ENCODE results near the gene QSOX2.

The QSOX2 gene

DNA sequence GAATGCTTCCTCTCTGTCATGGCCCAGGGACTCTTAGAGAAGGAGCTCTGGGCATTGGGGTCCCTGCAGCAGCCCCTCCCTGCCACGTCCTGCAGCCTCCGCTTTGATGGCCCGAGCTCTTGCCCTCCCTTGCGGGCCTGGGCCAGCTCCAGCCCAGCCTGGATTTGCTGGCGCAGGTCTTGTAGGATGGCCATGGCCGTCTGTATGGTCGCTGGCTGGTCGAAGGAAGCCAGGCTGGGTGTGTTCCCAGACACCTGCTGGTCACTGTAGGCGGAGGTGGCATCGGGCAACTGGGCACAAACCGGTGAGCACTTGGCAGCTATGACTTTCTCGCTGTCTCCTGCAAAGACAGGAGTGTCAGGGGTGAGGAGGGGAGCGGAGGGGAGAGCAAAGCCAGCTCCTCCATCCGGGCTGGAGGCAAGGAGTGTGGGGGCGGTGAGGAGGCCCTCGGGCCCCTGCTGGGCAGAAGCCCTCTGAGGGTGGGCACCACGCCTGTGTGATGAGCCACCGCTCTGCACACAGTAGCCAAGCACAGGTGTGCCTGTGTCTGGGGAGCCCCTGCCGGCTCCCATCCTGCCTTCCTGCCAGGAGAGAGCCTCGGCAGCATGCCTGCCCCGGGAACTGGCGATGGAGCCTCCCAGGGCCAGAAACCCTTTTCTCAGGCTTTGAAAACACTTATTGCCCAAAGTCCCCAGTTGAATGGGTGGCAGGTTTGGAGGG, 45.9 kb upstream of the QSOX2 start:
- no peak overlapping the region for H2AK5ac ChIP-seq (ENCODE audit: low read depth, low read length)
- no peaks in the 10 kb centered on the region for H3K79me1 ChIP-seq (ENCODE audit: low read depth, low read length)
- no peak overlapping the region for H4K8ac ChIP-seq (ENCODE audit: low read depth, low read length)
- no peak overlapping the region for H2AFZ ChIP-seq (ENCODE audit: low read length)
- peak overlapping the region; percentile 54 for H2BK12ac ChIP-seq (ENCODE audit: low read length)
- no peak overlapping the region for H3K4me3 ChIP-seq (ENCODE audit: low read length in 2 of 2)
- peaks cover 2 to 4% of the 10 kb centered on the region in 2 donors for H3K4me1 ChIP-seq (ENCODE audit: control insufficient read depth in 2 of 2, insufficient read depth in 1 of 2, low read depth in 1 of 2, low read length in 2 of 2)
- H3K9ac ChIP-seq (ENCODE audit: low read depth, low read length, poor library complexity): no peak overlapping the region
- H3K23ac ChIP-seq (ENCODE audit: low read depth, low read length, poor library complexity): no peak overlapping the region
- H3K27me3 ChIP-seq (ENCODE audit: control insufficient read depth in 3 of 3, insufficient read depth in 3 of 3, low read depth in 1 of 3, low read length in 3 of 3): peaks cover 0 to 51% (median 2%) of the 10 kb centered on the region in 3 experiments
- no CpG with 5 or more reads among the region's 22 CpGs for WGBS, 2 donors (ENCODE audit: extremely low coverage in 2 of 2, insufficient read length in 2 of 2, insufficient replicate concordance in 1 of 2)
- H3K27ac ChIP-seq (replicated peaks; ENCODE audit: low read length): no peak overlapping the region
- no peak overlapping the region for H3K4ac ChIP-seq (ENCODE audit: low read length)
- H3K18ac ChIP-seq (ENCODE audit: low read length): peak overlapping the region; percentile 35
- no peak overlapping the region for H2BK5ac ChIP-seq (ENCODE audit: low read length)
- no peak overlapping the region for H2BK120ac ChIP-seq (ENCODE audit: low read depth, low read length)
- H4K91ac ChIP-seq (ENCODE audit: low read depth, low read length, poor library complexity): no peak overlapping the region
- peaks cover 0 to 16% of the 10 kb centered on the region in 2 donors for H3K9me3 ChIP-seq (replicated peaks in 1 of 2; ENCODE audit: control insufficient read depth in 2 of 2, insufficient read depth in 1 of 2, low read depth in 1 of 2, low read length in 2 of 2)
- no peak for DNase-seq (ENCODE audit: low spot score)
- peak overlapping the region; percentile 47 for H3K14ac ChIP-seq (ENCODE audit: low read length)
- no peak overlapping the region for H3K4me2 ChIP-seq (ENCODE audit: insufficient read depth, low read length, poor library complexity, severe bottlenecking)
- H2BK15ac ChIP-seq (ENCODE audit: low read length): peak overlapping the region; percentile 26
- no peaks in the 10 kb centered on the region for H3K36me3 ChIP-seq (replicated peaks in 1 of 2; ENCODE audit: control insufficient read depth in 2 of 2, insufficient read depth in 2 of 2, low read length in 2 of 2)

DNA sequence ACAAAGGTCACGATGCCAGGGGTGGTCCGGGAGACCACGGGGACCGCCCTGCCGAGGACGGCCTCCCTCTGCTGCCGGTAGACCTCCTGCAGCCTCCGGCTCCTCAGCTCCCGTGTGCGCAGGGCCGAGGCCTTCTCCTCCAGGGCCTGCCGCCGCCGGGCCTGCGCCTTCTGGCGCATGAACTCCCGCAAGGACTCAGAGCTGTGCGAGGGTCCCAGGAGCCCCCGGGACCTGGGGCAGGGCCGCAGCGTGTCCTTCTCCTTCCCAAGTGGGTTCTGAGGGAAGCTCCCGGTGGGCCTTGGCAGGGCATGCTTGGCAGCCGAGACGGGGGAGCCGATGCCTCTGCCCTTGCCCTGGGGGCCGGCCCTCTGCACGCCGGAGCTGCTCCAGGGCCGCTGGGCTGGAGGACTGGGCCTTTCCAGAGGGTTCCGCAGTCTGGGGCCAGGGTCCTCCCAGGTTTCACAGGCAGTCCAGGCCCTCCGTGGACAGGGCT, 44.9 kb upstream of the QSOX2 start:
- Histone ChIP-seq H3K23ac (ENCODE audit: low read depth, low read length, poor library complexity) (no peak overlapping the region), H3K14ac (ENCODE audit: low read length) (no peak overlapping the region), H3K79me1 (ENCODE audit: low read depth, low read length) (no peaks in the 10 kb centered on the region), H2AK5ac (ENCODE audit: low read depth, low read length) (peak overlapping the region; percentile 88), H3K4me2 (ENCODE audit: insufficient read depth, low read length, poor library complexity, severe bottlenecking) (no peak overlapping the region), H3K9me3 (replicated peaks in 1 of 2; ENCODE audit: control insufficient read depth in 2 of 2, insufficient read depth in 1 of 2, low read depth in 1 of 2, low read length in 2 of 2) (peaks cover 0 to 14% of the 10 kb centered on the region in 2 donors), H3K4ac (ENCODE audit: low read length) (no peak overlapping the region), H3K27me3 (ENCODE audit: control insufficient read depth in 3 of 3, insufficient read depth in 3 of 3, low read depth in 1 of 3, low read length in 3 of 3) (peaks cover 0 to 51% (median 2%) of the 10 kb centered on the region in 3 experiments), H4K91ac (ENCODE audit: low read depth, low read length, poor library complexity) (no peak overlapping the region), H3K4me3 (ENCODE audit: low read length in 2 of 2) (no peak overlapping the region), H2BK12ac (ENCODE audit: low read length) (peak overlapping the region; percentile 58), H4K8ac (ENCODE audit: low read depth, low read length) (no peak overlapping the region), H2BK5ac (ENCODE audit: low read length) (peak overlapping the region; percentile 60), H2BK120ac (ENCODE audit: low read depth, low read length) (peak overlapping the region; percentile 17), H3K4me1 (ENCODE audit: control insufficient read depth in 2 of 2, insufficient read depth in 1 of 2, low read depth in 1 of 2, low read length in 2 of 2) (peaks cover 2% of the 10 kb centered on the region in 2 donors), H2BK15ac (ENCODE audit: low read length) (peak overlapping the region; percentile 64), H3K9ac (ENCODE audit: low read depth, low read length, poor library complexity) (no peak overlapping the region), H2AFZ (ENCODE audit: low read length) (no peak overlapping the region), H3K27ac (replicated peaks; ENCODE audit: low read length) (no peak overlapping the region), H3K36me3 (replicated peaks in 1 of 2; ENCODE audit: control insufficient read depth in 2 of 2, insufficient read depth in 2 of 2, low read length in 2 of 2) (no peaks in the 10 kb centered on the region), H3K18ac (ENCODE audit: low read length) (peak overlapping the region; percentile 19)
- no CpG with 5 or more reads among the region's 31 CpGs for WGBS, 2 donors (ENCODE audit: extremely low coverage in 2 of 2, insufficient read length in 2 of 2, insufficient replicate concordance in 1 of 2)
- no peak for DNase-seq (ENCODE audit: low spot score)

DNA sequence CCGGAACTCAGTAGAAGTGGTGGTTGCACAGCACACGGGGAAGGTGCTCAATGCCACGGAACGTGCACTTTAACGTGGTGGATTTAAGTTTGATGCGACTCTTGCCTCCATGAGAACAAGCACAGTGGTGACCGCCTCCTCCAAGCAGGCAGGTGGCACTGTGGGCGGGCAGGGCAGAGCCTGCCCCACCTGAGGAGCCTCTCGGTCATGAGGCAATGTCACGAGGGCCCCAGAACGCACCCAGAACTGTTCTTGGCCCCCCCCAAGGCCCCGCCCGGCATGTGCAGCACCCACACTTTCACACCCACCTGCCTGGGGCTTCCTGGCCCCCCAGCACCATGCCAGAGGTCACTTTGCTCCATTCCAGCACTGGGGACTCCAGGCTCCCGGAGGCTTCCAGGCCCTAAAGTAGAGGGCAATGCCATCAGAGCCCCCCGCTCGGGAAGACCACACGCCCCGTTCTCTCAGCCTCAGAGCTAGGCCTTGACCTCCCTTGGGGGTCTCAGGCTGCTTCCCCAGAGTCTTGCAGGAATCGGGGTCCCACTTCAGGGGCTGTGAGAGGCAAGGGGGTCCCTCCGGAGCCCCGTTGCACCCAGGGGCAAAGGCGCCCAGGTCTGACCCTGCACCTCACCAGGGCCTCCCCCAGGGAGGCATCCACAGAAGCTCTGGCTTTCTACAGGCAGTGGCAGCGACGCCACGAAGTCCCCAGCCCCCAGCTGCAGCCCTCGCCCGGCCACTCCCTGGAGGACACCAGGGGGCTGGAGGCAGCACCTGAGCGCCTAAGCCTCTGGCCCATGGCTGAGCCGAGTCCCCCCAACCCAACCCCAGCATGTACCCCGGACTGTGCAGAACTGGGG, 44.3 kb upstream of the QSOX2 start:
- Histone ChIP-seq H3K79me1 (ENCODE audit: low read depth, low read length) (no peaks in the 10 kb centered on the region), H3K4ac (ENCODE audit: low read length) (no peak overlapping the region), H2BK5ac (ENCODE audit: low read length) (peak overlapping the region; percentile 60), H4K8ac (ENCODE audit: low read depth, low read length) (peak overlapping the region; percentile 65), H3K27ac (replicated peaks; ENCODE audit: low read length) (no peak overlapping the region), H4K91ac (ENCODE audit: low read depth, low read length, poor library complexity) (no peak overlapping the region), H3K27me3 (ENCODE audit: control insufficient read depth in 3 of 3, insufficient read depth in 3 of 3, low read depth in 1 of 3, low read length in 3 of 3) (peaks cover 0 to 54% (median 2%) of the 10 kb centered on the region in 3 experiments), H3K9me3 (replicated peaks in 1 of 2; ENCODE audit: control insufficient read depth in 2 of 2, insufficient read depth in 1 of 2, low read depth in 1 of 2, low read length in 2 of 2) (peaks cover 0 to 14% of the 10 kb centered on the region in 2 donors), H3K4me1 (ENCODE audit: control insufficient read depth in 2 of 2, insufficient read depth in 1 of 2, low read depth in 1 of 2, low read length in 2 of 2) (peaks cover 0 to 2% of the 10 kb centered on the region in 2 donors), H3K36me3 (replicated peaks in 1 of 2; ENCODE audit: control insufficient read depth in 2 of 2, insufficient read depth in 2 of 2, low read length in 2 of 2) (no peaks in the 10 kb centered on the region), H3K18ac (ENCODE audit: low read length) (peak overlapping the region; percentile 48), H3K23ac (ENCODE audit: low read depth, low read length, poor library complexity) (no peak overlapping the region), H3K9ac (ENCODE audit: low read depth, low read length, poor library complexity) (no peak overlapping the region), H2BK15ac (ENCODE audit: low read length) (peak overlapping the region; percentile 64), H2BK12ac (ENCODE audit: low read length) (peak overlapping the region; percentile 41), H2BK120ac (ENCODE audit: low read depth, low read length) (peak overlapping the region; percentile 17), H3K14ac (ENCODE audit: low read length) (peak overlapping the region; percentile 71), H3K4me2 (ENCODE audit: insufficient read depth, low read length, poor library complexity, severe bottlenecking) (no peak overlapping the region), H2AK5ac (ENCODE audit: low read depth, low read length) (peak overlapping the region; percentile 91), H3K4me3 (ENCODE audit: low read length in 2 of 2) (peak overlapping the region in 1 of 2 donors; percentile 12), H2AFZ (ENCODE audit: low read length) (no peak overlapping the region)
- DNase-seq (ENCODE audit: low spot score): no peak
- WGBS, 2 donors (ENCODE audit: extremely low coverage in 2 of 2, insufficient read length in 2 of 2, insufficient replicate concordance in 1 of 2): no CpG with 5 or more reads among the region's 30 CpGs

Data from neuronal stem cell (in vitro differentiated cells).